Measurements from ENCODE around the gene CEBPB.

DNA sequence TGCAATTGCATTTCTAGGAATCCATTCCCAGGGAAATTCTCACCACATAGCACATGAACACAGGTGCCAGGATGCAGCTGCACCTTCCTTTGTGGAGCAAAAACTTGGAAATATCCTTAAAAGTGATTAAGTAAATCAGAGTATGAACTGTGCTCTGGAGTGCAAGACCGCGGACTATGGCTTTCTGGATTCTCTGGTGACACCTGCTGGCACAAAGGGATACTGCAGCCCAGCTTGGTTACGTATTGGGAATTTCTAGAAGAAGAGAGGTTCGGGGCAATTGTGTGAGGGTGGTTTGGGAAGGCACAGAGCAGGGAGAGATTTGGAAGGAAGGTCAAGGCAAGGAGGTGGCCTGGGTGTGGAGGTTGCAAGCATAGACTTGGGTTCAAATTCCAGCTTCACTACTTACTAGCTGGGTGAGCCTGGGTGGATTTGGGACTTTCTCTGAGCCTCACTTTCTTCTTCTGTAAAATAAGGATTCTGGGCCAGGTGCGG, 21.3 kb upstream of the CEBPB start:
- TF ChIP-seq, protein P1, sequence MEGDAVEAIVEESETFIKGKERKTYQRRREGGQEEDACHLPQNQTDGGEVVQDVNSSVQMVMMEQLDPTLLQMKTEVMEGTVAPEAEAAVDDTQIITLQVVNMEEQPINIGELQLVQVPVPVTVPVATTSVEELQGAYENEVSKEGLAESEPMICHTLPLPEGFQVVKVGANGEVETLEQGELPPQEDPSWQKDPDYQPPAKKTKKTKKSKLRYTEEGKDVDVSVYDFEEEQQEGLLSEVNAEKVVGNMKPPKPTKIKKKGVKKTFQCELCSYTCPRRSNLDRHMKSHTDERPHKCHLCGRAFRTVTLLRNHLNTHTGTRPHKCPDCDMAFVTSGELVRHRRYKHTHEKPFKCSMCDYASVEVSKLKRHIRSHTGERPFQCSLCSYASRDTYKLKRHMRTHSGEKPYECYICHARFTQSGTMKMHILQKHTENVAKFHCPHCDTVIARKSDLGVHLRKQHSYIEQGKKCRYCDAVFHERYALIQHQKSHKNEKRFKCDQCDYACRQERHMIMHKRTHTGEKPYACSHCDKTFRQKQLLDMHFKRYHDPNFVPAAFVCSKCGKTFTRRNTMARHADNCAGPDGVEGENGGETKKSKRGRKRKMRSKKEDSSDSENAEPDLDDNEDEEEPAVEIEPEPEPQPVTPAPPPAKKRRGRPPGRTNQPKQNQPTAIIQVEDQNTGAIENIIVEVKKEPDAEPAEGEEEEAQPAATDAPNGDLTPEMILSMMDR (IDR thresholded peaks at IDR 0.05) = peak in 1 of 3 donors; percentile 97
- no peak for TF ChIP-seq POLR2A (IDR thresholded peaks at IDR 0.05)
